Mesenteric fat pad (tissue), 1 donor: Measurements from ENCODE around the gene DNMT3L. TPM values are rescaled to one million over a fixed set of nuclear protein-coding genes. Genes with fewer than 3 reads are reported as not detected.
"Not testable (repeated sequence)": the region's sequence is repeated elsewhere in the genome, so short reads cannot be mapped to it uniquely, and the experiment has no call there.

Source experiments
- DNase-seq: peaks from one replicate; pipeline ENCODE4 v3.0.0-alpha.2; 2020; ENCODE audit warnings: low spot score
- total RNA-seq: library from RNA; stranded (reverse); fragmentation: NEBNext Ultra II Directional; extraction: Animal tissue kit (Norgen Biotek cat#: 25700); gene quantifications from one replicate; pipeline ENCODE4 v1.2.1, GENCODE V29; 2021
- donor health status: DM: yes; HTN: yes; CAD: no.

DNMT3L gene
- total RNA-seq, 1 donor from 2014 or later: not detected

DNA sequence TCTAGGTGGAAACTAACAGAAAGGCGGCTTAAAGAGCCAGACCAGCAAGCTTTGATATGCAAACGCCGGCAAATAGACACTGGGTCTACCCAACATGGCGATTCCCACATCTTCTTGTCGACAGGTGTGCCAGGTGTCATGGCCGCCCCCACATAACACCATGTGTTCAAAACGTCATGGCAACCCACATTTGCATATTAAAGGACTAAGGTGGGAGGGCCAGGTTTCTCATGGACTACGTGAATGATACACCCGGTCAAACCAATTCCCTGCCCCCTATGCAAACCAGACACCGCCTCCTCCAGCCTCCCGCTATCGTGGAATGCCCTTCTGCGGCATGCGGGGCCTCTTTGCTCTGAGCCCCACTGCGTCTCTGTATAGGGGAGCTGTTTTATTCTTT is 62.2 kb downstream of the DNMT3L start:
- no peak for DNase-seq

DNA sequence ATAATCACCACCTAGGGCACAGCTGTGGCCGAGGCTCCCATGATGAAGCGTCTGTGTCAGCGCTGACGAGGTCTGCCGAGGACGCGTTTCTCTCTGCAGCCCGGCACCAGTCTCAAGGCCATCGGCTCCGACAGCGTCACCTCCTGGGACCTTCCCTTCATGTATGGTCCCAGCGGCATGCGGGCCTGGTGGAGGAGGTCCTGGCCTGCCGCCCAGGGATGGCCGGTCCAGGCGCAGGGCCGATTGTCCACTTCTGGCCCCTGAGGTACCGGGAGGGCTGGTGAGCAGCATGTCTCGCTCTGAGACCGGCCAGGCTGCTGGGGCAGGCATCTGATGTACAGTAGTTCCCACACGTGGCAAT is 64.6 kb downstream of the DNMT3L start:
- not testable (repeated sequence) for DNase-seq

Other genes with a start within 250 kb of the DNMT3L start
- gene TRAPPC10, start 249.6 kb downstream of the DNMT3L start, total RNA-seq: 44.4 TPM
- gene PWP2, start 154.5 kb downstream of the DNMT3L start, total RNA-seq: 3.6 TPM
- gene GATD3, start 128.2 kb downstream of the DNMT3L start, total RNA-seq: 10.8 TPM
- 6.0 TPM for gene ICOSLG, start 21.0 kb downstream of the DNMT3L start, total RNA-seq
- gene AIRE, start 24.0 kb upstream of the DNMT3L start, total RNA-seq: not detected
- 113 TPM for gene PFKL, start 38.2 kb upstream of the DNMT3L start, total RNA-seq
- gene CFAP410, start 77.5 kb upstream of the DNMT3L start, total RNA-seq: 17.4 TPM
- 12.0 TPM for gene TRPM2, start 91.7 kb upstream of the DNMT3L start, total RNA-seq
- gene LRRC3, start 193.6 kb upstream of the DNMT3L start, total RNA-seq: 3.8 TPM